ENCODE results near the gene CUL4A.

Gene CUL4A

DNA sequence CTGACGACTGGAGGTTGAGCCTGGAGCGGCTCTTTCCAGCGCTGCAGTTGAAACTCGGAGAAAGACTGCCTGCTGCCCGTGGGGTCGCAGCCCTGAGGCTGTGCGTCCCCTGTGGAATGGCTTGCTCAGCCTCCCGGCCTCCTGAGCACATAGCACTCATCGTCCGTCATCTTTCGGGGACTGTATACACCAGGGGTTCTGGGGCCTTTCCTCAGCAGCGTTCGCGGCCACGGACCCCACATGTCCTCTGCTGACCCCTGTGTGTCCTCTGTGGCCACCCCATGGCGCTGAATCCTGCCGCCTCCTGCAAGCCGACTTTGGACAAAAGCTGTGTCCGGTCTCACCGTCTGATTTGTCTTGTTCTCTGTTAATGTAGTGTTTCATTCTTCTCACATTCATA is 20.4 kb downstream of the CUL4A start:
- Histone ChIP-seq H3K9ac (ENCODE audit: low read depth, low read length) (no peak overlapping the region), H3K4me3 (ENCODE audit: low read depth in 1 of 2, low read length in 2 of 2) (no peak overlapping the region), H3K36me3 (ENCODE audit: insufficient read depth, low read length) (peaks cover 85% of the 10 kb centered on the region), H3K27me3 (ENCODE audit: insufficient read depth, low read length, poor library complexity) (no peaks in the 10 kb centered on the region), H3K4me2 (ENCODE audit: insufficient read depth, low read length) (no peak overlapping the region), H3K9me3 (ENCODE audit: insufficient read depth, low read length, severe bottlenecking) (no peaks in the 10 kb centered on the region), H3K27ac (ENCODE audit: low read length) (no peak overlapping the region), H3K4me1 (ENCODE audit: insufficient read depth, low read length) (no peaks in the 10 kb centered on the region), H3K79me2 (ENCODE audit: insufficient read depth, low read length) (peaks cover 23% of the 10 kb centered on the region; the same call in 1 of the 2 replicates), H4K20me1 (ENCODE audit: insufficient read depth, low read length) (peaks cover 26% of the 10 kb centered on the region), H2AFZ (ENCODE audit: low read depth, low read length) (no peak overlapping the region)
- DNase-seq (no peak), ATAC-seq (ENCODE audit: insufficient read depth, low read depth) (no peak)
- no peak for TF ChIP-seq EZH2 (IDR thresholded peaks at IDR 0.05; ENCODE audit: borderline replicate concordance, low read depth, low read length, severe bottlenecking)
- no peak for TF ChIP-seq CTCF (IDR thresholded peaks at IDR 0.05; ENCODE audit: borderline replicate concordance, extremely low read depth, low read length, poor library complexity, severe bottlenecking)

GRCh38 chr13:113231306-113232207 is 22.1 kb downstream of the CUL4A start:
- ATAC-seq (ENCODE audit: insufficient read depth, low read depth) = peak; percentile 41; the same call in 2 of the 3 replicates
- Histone ChIP-seq H3K79me2 (ENCODE audit: insufficient read depth, low read length) (peaks cover 10% of the 10 kb centered on the region; the same call in 1 of the 2 replicates), H3K4me1 (ENCODE audit: insufficient read depth, low read length) (no peaks in the 10 kb centered on the region), H4K20me1 (ENCODE audit: insufficient read depth, low read length) (peaks cover 21% of the 10 kb centered on the region), H2AFZ (ENCODE audit: low read depth, low read length) (no peak overlapping the region), H3K9ac (ENCODE audit: low read depth, low read length) (no peak overlapping the region), H3K4me2 (ENCODE audit: insufficient read depth, low read length) (no peak overlapping the region), H3K36me3 (ENCODE audit: insufficient read depth, low read length) (peaks cover 81% of the 10 kb centered on the region), H3K9me3 (ENCODE audit: insufficient read depth, low read length, severe bottlenecking) (no peaks in the 10 kb centered on the region), H3K4me3 (ENCODE audit: low read depth in 1 of 2, low read length in 2 of 2) (no peak overlapping the region), H3K27me3 (ENCODE audit: insufficient read depth, low read length, poor library complexity) (no peaks in the 10 kb centered on the region), H3K27ac (ENCODE audit: low read length) (no peak overlapping the region)
- DNase-seq = no peak
- TF ChIP-seq EZH2 (IDR thresholded peaks at IDR 0.05; ENCODE audit: borderline replicate concordance, low read depth, low read length, severe bottlenecking) = no peak
- TF ChIP-seq CTCF (IDR thresholded peaks at IDR 0.05; ENCODE audit: borderline replicate concordance, extremely low read depth, low read length, poor library complexity, severe bottlenecking) = no peak

DNA sequence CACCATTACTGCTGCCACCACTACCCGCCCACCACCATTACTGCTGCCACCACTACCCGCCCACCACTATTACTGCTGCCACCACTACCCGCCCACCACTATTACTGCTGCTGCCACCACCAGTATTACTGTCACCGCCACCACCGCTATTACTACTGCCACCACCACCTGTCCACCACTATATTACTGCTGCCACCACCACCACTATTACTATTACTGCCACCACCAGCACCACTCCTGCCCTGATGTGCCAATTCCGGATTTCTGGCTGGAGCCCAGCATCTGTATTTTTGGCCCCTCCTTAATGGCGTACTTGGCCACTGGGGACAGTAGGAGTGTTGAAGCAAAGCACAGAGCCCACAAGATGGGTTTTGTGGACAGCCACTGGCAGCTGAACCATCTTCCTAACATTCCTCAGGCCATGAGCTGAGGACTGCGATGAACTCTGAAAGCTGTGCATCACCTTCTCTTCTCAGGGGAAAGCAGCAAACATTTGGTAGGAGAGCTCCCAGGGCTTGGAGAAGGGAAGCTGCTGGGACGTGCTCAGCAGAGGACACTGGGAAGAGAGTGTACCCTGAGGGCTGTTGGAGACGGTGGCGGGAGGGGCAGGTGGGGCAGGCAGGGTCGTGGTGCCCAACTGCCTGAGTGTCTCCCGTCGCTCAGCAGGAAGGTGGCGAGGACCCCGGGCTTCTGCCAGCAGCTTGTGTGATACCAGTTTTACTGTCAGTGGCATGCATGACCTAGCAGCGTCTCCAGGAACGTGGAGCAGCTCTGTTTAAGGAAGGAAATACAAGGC is 23.0 kb downstream of the CUL4A start:
- Histone ChIP-seq H3K79me2 (ENCODE audit: insufficient read depth, low read length) (0 out of 2 replicates have a peak, but pooled peaks cover 3% of the 10 kb centered on the region), H3K27me3 (ENCODE audit: insufficient read depth, low read length, poor library complexity) (no peaks in the 10 kb centered on the region), H3K9me3 (ENCODE audit: insufficient read depth, low read length, severe bottlenecking) (no peaks in the 10 kb centered on the region), H3K27ac (ENCODE audit: low read length) (no peak overlapping the region), H3K4me3 (ENCODE audit: low read depth in 1 of 2, low read length in 2 of 2) (no peak overlapping the region), H3K9ac (ENCODE audit: low read depth, low read length) (no peak overlapping the region), H3K4me2 (ENCODE audit: insufficient read depth, low read length) (no peak overlapping the region), H4K20me1 (ENCODE audit: insufficient read depth, low read length) (peaks cover 15% of the 10 kb centered on the region), H2AFZ (ENCODE audit: low read depth, low read length) (no peak overlapping the region), H3K4me1 (ENCODE audit: insufficient read depth, low read length) (no peaks in the 10 kb centered on the region), H3K36me3 (ENCODE audit: insufficient read depth, low read length) (peaks cover 81% of the 10 kb centered on the region)
- DNase-seq (no peak), ATAC-seq (ENCODE audit: insufficient read depth, low read depth) (peak; percentile 12; the same call in 1 of the 3 replicates)
- TF ChIP-seq CTCF (IDR thresholded peaks at IDR 0.05; ENCODE audit: borderline replicate concordance, extremely low read depth, low read length, poor library complexity, severe bottlenecking) = no peak

Data from DND-41 (cell line).